HepG2 (cell line): Measurements from ENCODE around the gene ITGB2. TPM values are rescaled to one million over a fixed set of nuclear protein-coding genes. Genes with fewer than 3 reads are reported as not detected.
A peak's percentile ranks its signal among the peaks of the same experiment; 100 is the strongest.

ENCODE experiments used
- ARID2 ChIP-seq: sonication (generic); formaldehyde crosslinking; IDR thresholded peaks from 2 replicates; pipeline ENCODE4 v1.8.1; 2022; ENCODE audit warnings: mild to moderate bottlenecking, missing genetic modification reagents, borderline replicate concordance
- CERS6 ChIP-seq: sonication (generic); formaldehyde crosslinking; IDR thresholded peaks from 2 replicates; pipeline ENCODE4 v1.5.0; 2020; ENCODE audit warnings: missing genetic modification reagents
- CTCF ChIP-seq: sonication (generic); formaldehyde crosslinking; IDR thresholded peaks from 2 replicates; pipeline ENCODE4 v1.5.0; 2020; ENCODE audit warnings: mild to moderate bottlenecking, missing genetic modification reagents, moderate library complexity
- E2F5 ChIP-seq: sonication (generic); formaldehyde crosslinking; conservative IDR thresholded peaks from 2 replicates; pipeline ENCODE4 v1.4.0; 2020; ENCODE audit warnings: missing genetic modification reagents
- FUBP1 ChIP-seq: sonication (generic); formaldehyde crosslinking; IDR thresholded peaks from 2 replicates; pipeline ENCODE4 v1.5.1; 2020; ENCODE audit warnings: missing genetic modification reagents, mild to moderate bottlenecking, borderline replicate concordance
- HINFP ChIP-seq: sonication (generic); formaldehyde crosslinking; IDR thresholded peaks from 2 replicates; pipeline ENCODE4 v1.4.0; 2020; ENCODE audit warnings: low read depth, mild to moderate bottlenecking, missing genetic modification reagents
- SMARCC2 ChIP-seq: fragments of 450-650 bp; IDR thresholded peaks from 2 replicates; pipeline ENCODE4 v1.6.1; 2017; ENCODE audit warnings: antibody characterized with exemption, mild to moderate bottlenecking
- STAG1 ChIP-seq: sonication (generic); formaldehyde crosslinking; IDR thresholded peaks from 2 replicates; pipeline ENCODE4 v1.4.0; 2020; ENCODE audit warnings: missing genetic modification reagents
- ZNF331 ChIP-seq: sonication (generic); formaldehyde crosslinking; IDR thresholded peaks from 2 replicates; pipeline ENCODE4 v1.4.0; 2020; ENCODE audit warnings: missing genetic modification reagents
- ZNF383 ChIP-seq: sonication (generic); formaldehyde crosslinking; IDR thresholded peaks from 2 replicates; pipeline ENCODE4 v1.4.0; 2020; ENCODE audit warnings: missing genetic modification reagents, mild to moderate bottlenecking, borderline replicate concordance
- polyA plus RNA-seq, 8 experiments: library from polyadenylated mRNA; depleted of rRNA in 3 of 8; stranded (reverse) in 7 of 8; unstranded in 1 of 8; fragments of >200 nt; fragmentation: Illumina TruSeq in 4 of 8; extraction: Trizol in 4 of 8; gene quantifications; 2 replicates each; pipeline versions ENCODE4 v1.2.1 to v1.2.3, GENCODE V29; 2011 to 2016; ENCODE audit warnings: low read depth in 4 of 8, missing spikeins in 1 of 8, mixed read lengths in 1 of 8; ENCODE audit not compliant: insufficient read depth in 1 of 8
- total RNA-seq, 5 experiments: library from RNA; depleted of rRNA; stranded (reverse); fragments of >200 nt; fragmentation: Illumina TruSeq; extraction: Trizol; gene quantifications; 2 replicates each; pipeline ENCODE4 v1.2.3, GENCODE V29; 2016; ENCODE audit warnings: low read depth in 1 of 5

ITGB2 gene
- total and polyA plus RNA-seq, 2 of the 13 experiments (the other 11 are each of a cell fraction or from before 2014, with no cell fraction given) = 4.2 to 18.0 TPM

- TF ChIP-seq CTCF (no peak), SMARCC2 (no peak), CERS6 (CRISPR knock-in tag) (no peak), E2F5 (CRISPR knock-in tag) (no peak), ARID2 (no peak), STAG1 (no peak; the same call in 1 of the 2 replicates), HINFP (no peak), ZNF331 (CRISPR knock-in tag) (peak; percentile 36; the same call in 1 of the 2 replicates), ZNF383 (CRISPR knock-in tag) (0 out of 2 replicates have a peak, but pooled peaks have one; percentile 30), FUBP1 (no peak)
These were observed 50.6 kb downstream of the ITGB2 start (continued) for GRCh38 chr21:44869781-44870747.
